ENCODE data around the gene HDAC9.

HDAC9 gene

GRCh38 chr7:18572154-18572553 is 76.6 kb downstream of the HDAC9 start:
- Histone ChIP-seq H3K27me3 (ENCODE audit: control insufficient read depth in 1 of 2, insufficient read depth in 2 of 2, low read length in 2 of 2) (no peaks in the 10 kb centered on the region), H3K4me1 (ENCODE audit: control insufficient read depth, insufficient read depth, low read length) (no peaks in the 10 kb centered on the region), H3K27ac (ENCODE audit: low read length) (no peak overlapping the region), H3K36me3 (ENCODE audit: control insufficient read depth in 2 of 2, insufficient read depth in 2 of 2, low read length in 2 of 2) (no peaks in the 10 kb centered on the region), H3K4me3 (ENCODE audit: low read length in 2 of 2) (no peak overlapping the region), H3K9me3 (ENCODE audit: control insufficient read depth in 2 of 2, low read length in 2 of 2) (no peaks in the 10 kb centered on the region), H3K9ac (ENCODE audit: low read length in 2 of 2) (no peak overlapping the region)

GRCh38 chr7:18572885-18573284 is 77.3 kb downstream of the HDAC9 start:
- H3K27ac ChIP-seq (ENCODE audit: low read length), result no peak overlapping the region
- no peaks in the 10 kb centered on the region for H3K27me3 ChIP-seq (ENCODE audit: control insufficient read depth in 1 of 2, insufficient read depth in 2 of 2, low read length in 2 of 2)
- no peaks in the 10 kb centered on the region for H3K36me3 ChIP-seq (ENCODE audit: control insufficient read depth in 2 of 2, insufficient read depth in 2 of 2, low read length in 2 of 2)
- H3K4me3 ChIP-seq (ENCODE audit: low read length in 2 of 2), result no peak overlapping the region
- H3K9ac ChIP-seq (ENCODE audit: low read length in 2 of 2), result no peak overlapping the region
- H3K9me3 ChIP-seq (ENCODE audit: control insufficient read depth in 2 of 2, low read length in 2 of 2), result no peaks in the 10 kb centered on the region
- no peaks in the 10 kb centered on the region for H3K4me1 ChIP-seq (ENCODE audit: control insufficient read depth, insufficient read depth, low read length)

GRCh38 chr7:18573410-18574234 is 78.1 kb downstream of the HDAC9 start:
- H3K4me3 ChIP-seq (ENCODE audit: low read length in 2 of 2), result no peak overlapping the region
- H3K4me1 ChIP-seq (ENCODE audit: control insufficient read depth, insufficient read depth, low read length), result no peaks in the 10 kb centered on the region
- H3K9me3 ChIP-seq (ENCODE audit: control insufficient read depth in 2 of 2, low read length in 2 of 2), result no peaks in the 10 kb centered on the region
- H3K27me3 ChIP-seq (ENCODE audit: control insufficient read depth in 1 of 2, insufficient read depth in 2 of 2, low read length in 2 of 2), result no peaks in the 10 kb centered on the region
- no peak overlapping the region for H3K27ac ChIP-seq (ENCODE audit: low read length)
- H3K9ac ChIP-seq (ENCODE audit: low read length in 2 of 2), result no peak overlapping the region
- no peaks in the 10 kb centered on the region for H3K36me3 ChIP-seq (ENCODE audit: control insufficient read depth in 2 of 2, insufficient read depth in 2 of 2, low read length in 2 of 2)

GRCh38 chr7:18574235-18574540 is 78.6 kb downstream of the HDAC9 start:
- H3K27me3 ChIP-seq (ENCODE audit: control insufficient read depth in 1 of 2, insufficient read depth in 2 of 2, low read length in 2 of 2), result no peaks in the 10 kb centered on the region
- no peak overlapping the region for H3K27ac ChIP-seq (ENCODE audit: low read length)
- no peak overlapping the region for H3K4me3 ChIP-seq (ENCODE audit: low read length in 2 of 2)
- no peak overlapping the region for H3K9ac ChIP-seq (ENCODE audit: low read length in 2 of 2)
- no peaks in the 10 kb centered on the region for H3K36me3 ChIP-seq (ENCODE audit: control insufficient read depth in 2 of 2, insufficient read depth in 2 of 2, low read length in 2 of 2)
- H3K4me1 ChIP-seq (ENCODE audit: control insufficient read depth, insufficient read depth, low read length), result no peaks in the 10 kb centered on the region
- no peaks in the 10 kb centered on the region for H3K9me3 ChIP-seq (ENCODE audit: control insufficient read depth in 2 of 2, low read length in 2 of 2)

- Histone ChIP-seq H3K27ac (ENCODE audit: low read length) (no peak overlapping the region), H3K9me3 (ENCODE audit: control insufficient read depth in 2 of 2, low read length in 2 of 2) (no peaks in the 10 kb centered on the region), H3K27me3 (ENCODE audit: control insufficient read depth in 1 of 2, insufficient read depth in 2 of 2, low read length in 2 of 2) (no peaks in the 10 kb centered on the region), H3K9ac (ENCODE audit: low read length in 2 of 2) (no peak overlapping the region), H3K4me3 (ENCODE audit: low read length in 2 of 2) (no peak overlapping the region), H3K4me1 (ENCODE audit: control insufficient read depth, insufficient read depth, low read length) (no peaks in the 10 kb centered on the region), H3K36me3 (ENCODE audit: control insufficient read depth in 2 of 2, insufficient read depth in 2 of 2, low read length in 2 of 2) (no peaks in the 10 kb centered on the region)
These were observed 79.1 kb downstream of the HDAC9 start for GRCh38 chr7:18574676-18575075.

- Histone ChIP-seq H3K9ac (ENCODE audit: low read length in 2 of 2) (no peak overlapping the region), H3K27ac (ENCODE audit: low read length) (no peak overlapping the region), H3K4me3 (ENCODE audit: low read length in 2 of 2) (no peak overlapping the region), H3K9me3 (ENCODE audit: control insufficient read depth in 2 of 2, low read length in 2 of 2) (no peaks in the 10 kb centered on the region), H3K36me3 (ENCODE audit: control insufficient read depth in 2 of 2, insufficient read depth in 2 of 2, low read length in 2 of 2) (no peaks in the 10 kb centered on the region), H3K4me1 (ENCODE audit: control insufficient read depth, insufficient read depth, low read length) (no peaks in the 10 kb centered on the region), H3K27me3 (ENCODE audit: control insufficient read depth in 1 of 2, insufficient read depth in 2 of 2, low read length in 2 of 2) (no peaks in the 10 kb centered on the region)
These were observed 80.3 kb downstream of the HDAC9 start for GRCh38 chr7:18575622-18576572.

GRCh38 chr7:18577096-18577771 is 81.7 kb downstream of the HDAC9 start:
- Histone ChIP-seq H3K4me3 (ENCODE audit: low read length in 2 of 2) (no peak overlapping the region), H3K9ac (ENCODE audit: low read length in 2 of 2) (no peak overlapping the region), H3K27ac (ENCODE audit: low read length) (no peak overlapping the region)

GRCh38 chr7:18579698-18580097 is 84.1 kb downstream of the HDAC9 start:
- Histone ChIP-seq H3K9ac (ENCODE audit: low read length in 2 of 2) (no peak overlapping the region), H3K36me3 (ENCODE audit: control insufficient read depth in 2 of 2, insufficient read depth in 2 of 2, low read length in 2 of 2) (no peaks in the 10 kb centered on the region), H3K4me3 (ENCODE audit: low read length in 2 of 2) (no peak overlapping the region), H3K4me1 (ENCODE audit: control insufficient read depth, insufficient read depth, low read length) (no peaks in the 10 kb centered on the region), H3K27me3 (ENCODE audit: control insufficient read depth in 1 of 2, insufficient read depth in 2 of 2, low read length in 2 of 2) (no peaks in the 10 kb centered on the region), H3K9me3 (ENCODE audit: control insufficient read depth in 2 of 2, low read length in 2 of 2) (no peaks in the 10 kb centered on the region), H3K27ac (ENCODE audit: low read length) (no peak overlapping the region)

More at GRCh38 chr7:18577096-18577771, 81.7 kb downstream of the HDAC9 start:
- Histone ChIP-seq H3K27me3 (ENCODE audit: control insufficient read depth in 1 of 2, insufficient read depth in 2 of 2, low read length in 2 of 2) (no peaks in the 10 kb centered on the region), H3K4me1 (ENCODE audit: control insufficient read depth, insufficient read depth, low read length) (no peaks in the 10 kb centered on the region), H3K36me3 (ENCODE audit: control insufficient read depth in 2 of 2, insufficient read depth in 2 of 2, low read length in 2 of 2) (no peaks in the 10 kb centered on the region), H3K9me3 (ENCODE audit: control insufficient read depth in 2 of 2, low read length in 2 of 2) (no peaks in the 10 kb centered on the region)

- Histone ChIP-seq H3K4me1 (ENCODE audit: control insufficient read depth, insufficient read depth, low read length) (no peaks in the 10 kb centered on the region), H3K36me3 (ENCODE audit: control insufficient read depth in 2 of 2, insufficient read depth in 2 of 2, low read length in 2 of 2) (no peaks in the 10 kb centered on the region), H3K9ac (ENCODE audit: low read length in 2 of 2) (no peak overlapping the region), H3K4me3 (ENCODE audit: low read length in 2 of 2) (no peak overlapping the region), H3K9me3 (ENCODE audit: control insufficient read depth in 2 of 2, low read length in 2 of 2) (no peaks in the 10 kb centered on the region), H3K27me3 (ENCODE audit: control insufficient read depth in 1 of 2, insufficient read depth in 2 of 2, low read length in 2 of 2) (no peaks in the 10 kb centered on the region), H3K27ac (ENCODE audit: low read length) (no peak overlapping the region)
These were observed 85.4 kb downstream of the HDAC9 start for GRCh38 chr7:18580950-18581349.

GRCh38 chr7:18583305-18583704 is 87.8 kb downstream of the HDAC9 start:
- no peak overlapping the region for H3K27ac ChIP-seq (ENCODE audit: low read length)
- H3K9me3 ChIP-seq (ENCODE audit: control insufficient read depth in 2 of 2, low read length in 2 of 2), result no peaks in the 10 kb centered on the region
- H3K27me3 ChIP-seq (ENCODE audit: control insufficient read depth in 1 of 2, insufficient read depth in 2 of 2, low read length in 2 of 2), result no peaks in the 10 kb centered on the region
- no peaks in the 10 kb centered on the region for H3K4me1 ChIP-seq (ENCODE audit: control insufficient read depth, insufficient read depth, low read length)
- H3K36me3 ChIP-seq (ENCODE audit: control insufficient read depth in 2 of 2, insufficient read depth in 2 of 2, low read length in 2 of 2), result no peaks in the 10 kb centered on the region
- no peak overlapping the region for H3K9ac ChIP-seq (ENCODE audit: low read length in 2 of 2)
- H3K4me3 ChIP-seq (ENCODE audit: low read length in 2 of 2), result no peak overlapping the region
